ENCODE measurements around the gene MGAT1. TPM values are rescaled to one million over a fixed set of nuclear protein-coding genes. Genes with fewer than 3 reads are reported as not detected.

MGAT1 gene
- total RNA-seq, 4 donors from 2014 or later: 122 to 196 (median 159) TPM

- H3K4me1 ChIP-seq: peaks cover 5 to 75% (median 52%) of the 10 kb centered on the region in 3 donors
- H3K4me3 ChIP-seq: peak overlapping the region in 1 of 2 donors; percentile 3
- no peaks in the 10 kb centered on the region for H3K36me3 ChIP-seq
Observed at GRCh38 chr5:180806351-180807011, 3.9 kb upstream of the MGAT1 start.

GRCh38 chr5:180804129-180804618 is 1.6 kb upstream of the MGAT1 start:
- TF ChIP-seq POLR2AphosphoS5 (IDR thresholded peaks at IDR 0.05): no peak
- ATAC-seq: no peak
- Histone ChIP-seq H3K4me3 (peak overlapping the region in 1 of 2 donors; percentile 72), H3K27me3 (no peaks in the 10 kb centered on the region), H3K27ac (peak overlapping the region; percentile 21 to 99 (median 96)), H3K36me3 (no peaks in the 10 kb centered on the region), H3K9me3 (no peaks in the 10 kb centered on the region), H3K4me1 (peaks cover 15 to 89% (median 70%) of the 10 kb centered on the region in 3 donors)
- WGBS, 2 donors (ENCODE audit: low coverage in 1 of 2): 100% methylated on average over 5 of the region's 22 CpGs; no CpG with 5 or more reads in 1 of the 2 donors

More at GRCh38 chr5:180806351-180807011, 3.9 kb upstream of the MGAT1 start:
- H3K9me3 ChIP-seq: no peaks in the 10 kb centered on the region
- WGBS, 2 donors (ENCODE audit: low coverage in 1 of 2): 40 to 63% methylated on average over 1 to 4 of the region's 9 CpGs
- ATAC-seq: no peak
- H3K27ac ChIP-seq: peak overlapping the region in 3 of 4 donors; percentile 95 to 99 (median 97)
- no peaks in the 10 kb centered on the region for H3K27me3 ChIP-seq
- TF ChIP-seq POLR2A (IDR thresholded peaks at IDR 0.05): no peak
- TF ChIP-seq EP300 (IDR thresholded peaks at IDR 0.05): no peak
- no peak for TF ChIP-seq POLR2AphosphoS5 (IDR thresholded peaks at IDR 0.05)
- no peak for TF ChIP-seq CTCF (IDR thresholded peaks at IDR 0.05)

- Histone ChIP-seq H3K4me3 (peak overlapping the region; percentile 72 to 74), H3K27ac (peak overlapping the region; percentile 60 to 99 (median 96)), H3K9me3 (no peaks in the 10 kb centered on the region), H3K4me1 (peaks cover 12 to 89% (median 68%) of the 10 kb centered on the region in 3 donors), H3K27me3 (no peaks in the 10 kb centered on the region), H3K36me3 (no peaks in the 10 kb centered on the region)
- TF ChIP-seq CTCF (IDR thresholded peaks at IDR 0.05) (peak in 1 of 4 experiments; percentile 27), EP300 (IDR thresholded peaks at IDR 0.05) (no peak)
- 0 to 8% methylated on average over 1 to 11 of the region's 41 CpGs for WGBS, 2 donors (ENCODE audit: low coverage in 1 of 2)
- peak; percentile 31 for ATAC-seq
Observed at GRCh38 chr5:180803181-180804128, 849 bp upstream of the MGAT1 start.

GRCh38 chr5:180801596-180802324 is 846 bp downstream of the MGAT1 start:
- Histone ChIP-seq H3K9me3 (no peaks in the 10 kb centered on the region), H3K36me3 (no peaks in the 10 kb centered on the region), H3K27ac (peak overlapping the region; percentile 93 to 99 (median 96)), H3K4me1 (peaks cover 12 to 89% (median 68%) of the 10 kb centered on the region in 3 donors), H3K4me3 (peak overlapping the region; percentile 72 to 74), H3K27me3 (no peaks in the 10 kb centered on the region)
- TF ChIP-seq CTCF (IDR thresholded peaks at IDR 0.05) (no peak), EP300 (IDR thresholded peaks at IDR 0.05) (no peak), POLR2A (IDR thresholded peaks at IDR 0.05) (no peak), POLR2AphosphoS5 (IDR thresholded peaks at IDR 0.05) (no peak)
- ATAC-seq: peak; percentile 11
- 4 to 6% methylated on average over 8 to 15 of the region's 15 CpGs for WGBS, 2 donors (ENCODE audit: low coverage in 1 of 2)

All from gastroesophageal sphincter (tissue), 4 donors.